ENCODE measurements around the gene CCDC192. TPM values are rescaled to one million over a fixed set of nuclear protein-coding genes. Genes with fewer than 3 reads are reported as not detected.

CCDC192 gene
- total RNA-seq, 4 donors from 2014 or later: 1.0 to 2.3 (median 1.1) TPM; not detected in 1

DNA sequence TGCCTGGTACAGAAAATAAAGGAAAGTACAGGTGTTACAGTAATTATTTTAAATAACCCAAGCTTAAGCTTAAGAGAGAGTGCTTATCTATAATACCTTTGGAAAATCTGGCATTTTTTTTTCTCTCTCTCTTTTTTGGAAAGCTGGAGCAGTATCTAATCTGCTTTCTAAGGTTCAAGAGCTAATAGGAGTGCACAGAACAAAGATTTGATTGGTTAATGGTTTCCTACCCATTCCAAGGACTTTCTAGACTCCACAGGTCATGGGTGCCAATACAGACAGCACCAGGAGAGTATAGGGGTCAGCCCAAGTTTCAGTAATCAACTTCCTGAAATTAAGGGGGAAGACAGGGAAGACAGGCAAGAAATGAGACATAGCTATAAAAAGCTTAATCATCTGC is 276.3 kb downstream of the CCDC192 start:
- TF ChIP-seq, protein P1, sequence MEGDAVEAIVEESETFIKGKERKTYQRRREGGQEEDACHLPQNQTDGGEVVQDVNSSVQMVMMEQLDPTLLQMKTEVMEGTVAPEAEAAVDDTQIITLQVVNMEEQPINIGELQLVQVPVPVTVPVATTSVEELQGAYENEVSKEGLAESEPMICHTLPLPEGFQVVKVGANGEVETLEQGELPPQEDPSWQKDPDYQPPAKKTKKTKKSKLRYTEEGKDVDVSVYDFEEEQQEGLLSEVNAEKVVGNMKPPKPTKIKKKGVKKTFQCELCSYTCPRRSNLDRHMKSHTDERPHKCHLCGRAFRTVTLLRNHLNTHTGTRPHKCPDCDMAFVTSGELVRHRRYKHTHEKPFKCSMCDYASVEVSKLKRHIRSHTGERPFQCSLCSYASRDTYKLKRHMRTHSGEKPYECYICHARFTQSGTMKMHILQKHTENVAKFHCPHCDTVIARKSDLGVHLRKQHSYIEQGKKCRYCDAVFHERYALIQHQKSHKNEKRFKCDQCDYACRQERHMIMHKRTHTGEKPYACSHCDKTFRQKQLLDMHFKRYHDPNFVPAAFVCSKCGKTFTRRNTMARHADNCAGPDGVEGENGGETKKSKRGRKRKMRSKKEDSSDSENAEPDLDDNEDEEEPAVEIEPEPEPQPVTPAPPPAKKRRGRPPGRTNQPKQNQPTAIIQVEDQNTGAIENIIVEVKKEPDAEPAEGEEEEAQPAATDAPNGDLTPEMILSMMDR (IDR thresholded peaks at IDR 0.05; ENCODE audit: low read depth): no peak

DNA sequence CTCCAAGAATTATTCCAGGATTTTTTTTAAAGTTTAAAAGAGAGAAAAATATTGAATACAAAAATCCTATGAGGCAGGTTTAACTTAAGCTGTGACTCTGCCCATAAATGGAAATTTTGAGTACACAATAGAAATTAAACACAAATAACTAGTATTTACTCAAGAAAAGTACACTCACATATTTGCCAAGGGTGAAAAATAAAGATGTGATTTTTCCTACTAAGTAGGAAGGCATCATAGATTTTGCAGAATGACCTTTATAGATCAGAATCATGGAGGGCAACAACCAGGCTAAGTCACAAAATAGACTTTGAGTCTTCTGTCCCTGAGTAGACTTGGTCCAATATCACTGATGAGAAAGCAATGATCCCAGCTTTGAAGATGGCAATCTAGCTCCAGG is 277.7 kb downstream of the CCDC192 start:
- TF ChIP-seq, protein P1 (IDR thresholded peaks at IDR 0.05; ENCODE audit: low read depth): no peak

DNA sequence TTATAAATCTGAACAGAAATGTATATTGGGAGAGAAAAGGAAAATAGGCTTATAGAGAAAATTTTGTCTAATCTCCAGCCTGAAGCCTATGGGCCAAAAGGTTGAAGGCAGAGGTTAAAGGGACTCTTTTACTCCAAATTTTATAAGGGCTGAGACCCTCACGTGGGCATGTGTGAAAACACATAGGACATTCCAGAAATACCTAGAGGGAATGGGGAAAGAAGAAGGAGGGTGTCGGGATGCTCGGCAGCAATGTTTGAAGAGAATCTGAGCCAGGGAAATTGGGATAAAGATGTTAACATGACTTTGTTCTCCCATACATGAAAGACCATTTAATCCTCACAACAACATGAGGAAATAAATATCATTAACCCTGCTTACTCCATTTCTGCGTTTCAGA is 278.3 kb downstream of the CCDC192 start:
- TF ChIP-seq, protein P1 (IDR thresholded peaks at IDR 0.05; ENCODE audit: low read depth): no peak

DNA sequence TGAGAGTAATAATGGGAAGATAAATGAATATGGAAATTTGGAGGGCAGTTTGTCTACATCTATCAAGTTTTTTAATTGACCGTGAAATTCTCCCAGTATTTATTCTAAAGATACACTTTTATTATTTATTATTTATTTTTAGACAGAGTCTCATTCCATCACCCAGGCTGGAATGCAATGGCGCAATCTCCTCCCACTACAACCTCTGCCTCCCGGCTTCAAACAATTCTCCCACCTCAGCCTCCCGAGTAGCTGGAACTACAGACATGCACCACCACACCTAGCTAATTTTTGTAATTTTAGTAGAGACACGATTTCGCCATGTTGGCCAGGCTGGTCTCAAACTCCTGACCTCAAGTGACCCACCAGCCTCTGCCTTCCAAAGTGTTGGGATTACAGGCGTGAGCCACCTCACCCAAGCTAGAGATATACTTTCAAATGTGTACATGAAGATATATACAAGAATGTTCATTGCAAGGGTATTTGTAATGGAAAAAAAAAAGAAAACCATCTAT is 282.7 kb downstream of the CCDC192 start:
- TF ChIP-seq, protein P1 (IDR thresholded peaks at IDR 0.05; ENCODE audit: low read depth): no peak

DNA sequence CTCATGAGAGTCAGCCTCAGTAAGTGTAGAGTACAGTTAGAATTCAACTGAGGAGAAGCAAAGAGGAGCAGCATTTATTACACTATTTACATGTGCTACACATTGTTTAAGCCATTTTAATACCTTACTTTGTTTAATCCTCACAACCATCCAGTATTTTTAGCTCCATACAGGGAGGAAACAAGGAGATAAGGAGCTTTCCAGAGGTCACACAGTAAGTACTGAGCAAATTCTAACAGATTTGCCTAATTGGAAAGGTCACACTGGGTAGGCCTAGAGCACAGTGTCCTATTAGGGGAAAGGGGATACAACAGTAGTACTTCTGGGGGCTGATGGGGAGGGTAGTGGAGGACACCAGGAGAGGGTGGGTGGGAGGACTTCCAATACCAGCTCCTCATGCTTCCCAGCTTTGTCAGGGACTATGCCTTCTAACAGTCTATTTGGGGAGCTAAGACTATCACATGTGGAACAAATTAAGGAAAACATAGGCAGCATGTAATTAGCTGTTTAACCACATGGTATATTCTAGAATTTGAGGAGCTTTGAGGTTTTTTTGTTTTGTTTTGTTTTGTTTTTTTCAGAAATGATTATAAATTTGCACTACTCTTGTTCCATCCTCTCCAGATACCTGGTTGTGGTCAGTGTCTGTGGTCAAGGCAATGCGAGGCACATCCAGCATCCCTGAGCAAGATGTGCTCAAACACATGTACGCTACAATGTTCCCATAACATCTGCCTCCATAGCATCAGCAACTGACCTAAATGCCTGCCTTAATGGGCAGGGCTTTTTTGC is 284.4 kb downstream of the CCDC192 start:
- TF ChIP-seq, protein P1 (IDR thresholded peaks at IDR 0.05; ENCODE audit: low read depth): no peak

DNA sequence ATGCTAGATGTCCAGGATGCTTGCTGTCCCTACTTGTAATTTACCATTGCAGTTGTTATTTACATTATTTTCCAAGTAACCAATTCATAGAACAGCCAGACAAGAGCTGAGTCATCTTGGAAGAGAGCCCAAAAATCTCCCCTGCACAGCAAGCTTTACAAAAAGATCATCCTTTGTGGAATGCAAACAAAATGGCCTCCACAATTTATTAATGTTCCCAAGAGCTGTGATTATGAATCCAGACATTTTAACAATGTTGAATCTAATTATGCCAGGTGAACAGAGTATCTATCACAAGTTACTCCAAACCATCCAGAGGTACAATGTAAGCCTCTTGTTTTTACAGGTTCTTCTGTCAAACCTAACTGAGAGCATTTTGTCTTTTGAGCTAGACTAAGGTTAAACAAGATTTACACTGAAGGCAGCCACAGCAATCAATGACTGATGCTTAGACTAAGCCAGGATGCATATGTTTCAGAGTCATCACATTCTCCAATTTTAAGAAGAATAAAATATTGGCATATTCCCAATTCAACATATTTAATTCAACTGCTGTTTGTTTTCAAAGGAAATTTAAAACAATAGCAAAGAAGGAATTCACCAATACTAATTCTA is 285.1 kb downstream of the CCDC192 start:
- TF ChIP-seq, protein P1 (IDR thresholded peaks at IDR 0.05; ENCODE audit: low read depth): no peak

Other genes with a start within 250 kb of the CCDC192 start
- 10 to 100 TPM; 19.4 to 53.5 (median 43.8) TPM for gene PRRC1, start 185.8 kb upstream of the CCDC192 start, total RNA-seq
- not detected for gene CTXN3, start 54.3 kb upstream of the CCDC192 start, total RNA-seq